Neural crest cell (in vitro differentiated cells): ENCODE data around the gene RNASEH2A. TPM values are rescaled to one million over a fixed set of nuclear protein-coding genes. Genes with fewer than 3 reads are reported as not detected.

Experiments
- DNase-seq: peaks from one replicate; pipeline ENCODE4 v3.0.0; 2021; ENCODE audit warnings: low read depth, mixed read lengths, low spot score
- H3K27ac Mint-ChIP-seq: one replicate; pipeline ENCODE4 v1.8.0; 2021; ENCODE audit warnings: mild to moderate bottlenecking, mixed read lengths; ENCODE audit not compliant: unreplicated experiment
- H3K27me3 Mint-ChIP-seq: 2 replicates; pipeline ENCODE4 v1.8.0; 2021; ENCODE audit warnings: low read depth, mild to moderate bottlenecking, mixed read lengths
- H3K36me3 Mint-ChIP-seq: 2 replicates; pipeline ENCODE4 v1.8.0; 2021; ENCODE audit warnings: low read depth, mild to moderate bottlenecking, mixed read lengths
- H3K4me1 Mint-ChIP-seq: 2 replicates; pipeline ENCODE4 v1.8.0; 2021; ENCODE audit warnings: mixed read lengths
- H3K4me3 Mint-ChIP-seq: one replicate; pipeline ENCODE4 v1.8.0; 2021; ENCODE audit warnings: mild to moderate bottlenecking, mixed read lengths
- H3K9me3 Mint-ChIP-seq: 2 replicates; pipeline ENCODE4 v1.8.0; 2021; ENCODE audit warnings: mixed read lengths
- CTCF ChIP-seq: fragments of 200-600 bp; sonication (generic); conservative IDR thresholded peaks from 2 replicates; pipeline ENCODE4 v1.5.0; 2021; ENCODE audit warnings: antibody characterized with exemption, mild to moderate bottlenecking
- total RNA-seq: library from RNA; stranded (reverse); gene quantifications from 2 replicates; pipeline ENCODE4 v1.2.1, GENCODE V29; 2021

RNASEH2A gene
- total RNA-seq, 1 donor from 2014 or later, result 87.4 TPM

GRCh38 chr19:12799742-12800465 is 6.5 kb upstream of the RNASEH2A start:
- peaks cover 28% of the 10 kb centered on the region for H3K4me1 Mint-ChIP-seq
- peak overlapping the region; percentile 94 for H3K4me3 Mint-ChIP-seq
- no peaks in the 10 kb centered on the region for H3K9me3 Mint-ChIP-seq
- no peaks in the 10 kb centered on the region for H3K36me3 Mint-ChIP-seq
- DNase-seq, result no peak
- TF ChIP-seq CTCF, result no peak
- peaks cover 3% of the 10 kb centered on the region for H3K27me3 Mint-ChIP-seq
- H3K27ac Mint-ChIP-seq, result no peak overlapping the region

GRCh38 chr19:12800466-12800770 is 6.0 kb upstream of the RNASEH2A start:
- no peak for TF ChIP-seq CTCF
- H3K9me3 Mint-ChIP-seq, result no peaks in the 10 kb centered on the region
- peak overlapping the region; percentile 94 for H3K4me3 Mint-ChIP-seq
- no peak for DNase-seq
- no peak overlapping the region for H3K27ac Mint-ChIP-seq
- peaks cover 3% of the 10 kb centered on the region for H3K27me3 Mint-ChIP-seq
- peaks cover 28% of the 10 kb centered on the region for H3K4me1 Mint-ChIP-seq
- H3K36me3 Mint-ChIP-seq, result no peaks in the 10 kb centered on the region

GRCh38 chr19:12800923-12801465 is 5.4 kb upstream of the RNASEH2A start:
- H3K27ac Mint-ChIP-seq, result peak overlapping the region; percentile 81

GRCh38 chr19:12801466-12802266 is 4.7 kb upstream of the RNASEH2A start, which contains the start of the genes PRDX2 and THSD8:
Gene PRDX2, minus strand, starts transcription at chr19:12801800. Its CDS starts 539 bp downstream, at chr19:12801261.
Gene THSD8, plus strand, starts transcription at chr19:12802069. Its CDS starts 3 bp downstream, at chr19:12802072.
- peaks cover 25% of the 10 kb centered on the region for H3K4me1 Mint-ChIP-seq
- H3K9me3 Mint-ChIP-seq, result no peaks in the 10 kb centered on the region
- peak within 1 kb of the TSS; percentile 81 for H3K27ac Mint-ChIP-seq
- peak within 1 kb of the TSS; percentile 94 for H3K4me3 Mint-ChIP-seq
- H3K27me3 Mint-ChIP-seq, result no peaks in the 10 kb centered on the region
- TF ChIP-seq CTCF, result no peak
- DNase-seq, result peak; percentile 77
- peaks cover 3% of the 10 kb centered on the region for H3K36me3 Mint-ChIP-seq

More at GRCh38 chr19:12800923-12801465, 5.4 kb upstream of the RNASEH2A start:
- DNase-seq, result no peak
- TF ChIP-seq CTCF, result no peak
- H3K4me1 Mint-ChIP-seq, result peaks cover 25% of the 10 kb centered on the region
- H3K27me3 Mint-ChIP-seq, result peaks cover 3% of the 10 kb centered on the region
- H3K4me3 Mint-ChIP-seq, result peak overlapping the region; percentile 94
- no peaks in the 10 kb centered on the region for H3K9me3 Mint-ChIP-seq
- H3K36me3 Mint-ChIP-seq, result no peaks in the 10 kb centered on the region

GRCh38 chr19:12802267-12803106 is 3.9 kb upstream of the RNASEH2A start:
- Mint-ChIP-seq H3K27me3 (no peaks in the 10 kb centered on the region), H3K9me3 (no peaks in the 10 kb centered on the region), H3K4me3 (peak overlapping the region; percentile 94), H3K27ac (no peak overlapping the region), H3K4me1 (peaks cover 29% of the 10 kb centered on the region), H3K36me3 (peaks cover 3% of the 10 kb centered on the region)
- TF ChIP-seq CTCF, result no peak
- DNase-seq, result no peak
